H1 (cell line): ENCODE measurements around the gene FGF19. TPM values are rescaled to one million over a fixed set of nuclear protein-coding genes. Genes with fewer than 3 reads are reported as not detected.

Experiments
- CTCF ChIA-PET: fragments of 300-600 bp; sonication (Branson Sonifier 250); formaldehyde crosslinking; loops from one replicate; lab custom pipeline; 2021; ENCODE audit not compliant: partially characterized antibody; lab: Charles Lee
- POLR2A ChIA-PET: fragments of 300-600 bp; sonication (Branson Sonifier 250); formaldehyde crosslinking; loops from one replicate; lab custom pipeline; 2021; ENCODE audit warnings: inconsistent platforms; ENCODE audit not compliant: partially characterized antibody; lab: Charles Lee
- DNase-seq, 2 experiments: peaks; one replicate each; pipeline versions ENCODE4 v3.0.0 to v3.0.0-alpha.2; 2010 to 2022; ENCODE audit warnings: low spot score in 2 of 2, low read depth in 1 of 2, mixed read lengths in 1 of 2
- FAIRE-seq: peaks from 2 replicates; lab custom pipeline; 2011; peaks lifted over from hg19 to GRCh38; lab: Jason Lieb, UNC
- H2AFZ ChIP-seq: 2 replicates; pipeline ENCODE4 v1.8.1; 2012; ENCODE audit warnings: low read length, inconsistent platforms
- H2AK5ac ChIP-seq: 2 replicates; pipeline ENCODE4 v1.6.1; 2013; ENCODE audit warnings: low read depth, low read length
- H2BK120ac ChIP-seq: replicated peaks from 2 replicates; pipeline ENCODE3; 2013; ENCODE audit warnings: low read depth, low read length, inconsistent platforms
- H2BK12ac ChIP-seq: 2 replicates; pipeline ENCODE4 v1.6.1; 2013; ENCODE audit warnings: low read depth, low read length
- H2BK15ac ChIP-seq: 2 replicates; pipeline ENCODE4 v1.6.1; 2013; ENCODE audit warnings: low read length
- H2BK20ac ChIP-seq: 2 replicates; pipeline ENCODE4 v1.6.1; 2013; ENCODE audit warnings: low read length
- H2BK5ac ChIP-seq: 2 replicates; pipeline ENCODE4 v1.6.1; 2013; ENCODE audit warnings: low read depth, low read length
- H3K14ac ChIP-seq: 2 replicates; pipeline ENCODE4 v1.6.1; 2013; ENCODE audit warnings: inconsistent platforms; ENCODE audit not compliant: insufficient read length
- H3K18ac ChIP-seq: 2 replicates; pipeline ENCODE4 v1.6.1; 2013; ENCODE audit warnings: low read length; ENCODE audit errors: extremely low read depth
- H3K23ac ChIP-seq: 2 replicates; pipeline ENCODE4 v1.6.1; 2013; ENCODE audit warnings: inconsistent platforms; ENCODE audit not compliant: insufficient read length
- H3K23me2 ChIP-seq: 2 replicates; pipeline ENCODE4 v1.6.1; 2013; ENCODE audit warnings: low read depth, low read length
- H3K27ac ChIP-seq: 2 replicates; pipeline ENCODE4 v1.6.1; 2011; ENCODE audit warnings: low read depth, low read length, inconsistent platforms
- H3K27me3 ChIP-seq, 4 experiments: replicated peaks in 1 of 4; 1 replicate in 1 of 4; 2 replicates in 3 of 4; pipeline versions ENCODE4 v1.6.1 to v1.8.1; 2011 to 2013; ENCODE audit warnings: low read length in 3 of 4, mild to moderate bottlenecking in 3 of 4, inconsistent platforms in 2 of 4, mixed read lengths in 2 of 4, moderate library complexity in 1 of 4; ENCODE audit not compliant: control insufficient read depth in 3 of 4, insufficient read depth in 3 of 4; ENCODE audit errors: extremely low read depth in 1 of 4
- H3K36me3 ChIP-seq, 4 experiments: 2 replicates each; pipeline versions ENCODE4 v1.6.1 to v1.8.1; 2011 to 2013; ENCODE audit warnings: mild to moderate bottlenecking in 4 of 4, low read length in 3 of 4, moderate library complexity in 2 of 4, control low read depth in 1 of 4, inconsistent platforms in 1 of 4; ENCODE audit not compliant: insufficient read depth in 4 of 4, control insufficient read depth in 2 of 4
- H3K4ac ChIP-seq: replicated peaks from 2 replicates; pipeline ENCODE3; 2013; ENCODE audit warnings: low read length, low read depth, mixed read lengths, inconsistent platforms; ENCODE audit not compliant: insufficient read length
- H3K4me1 ChIP-seq, 4 experiments: replicated peaks in 1 of 4; 1 replicate in 1 of 4; 2 replicates in 3 of 4; pipeline versions ENCODE4 v1.6.1 to v1.8.1; 2011 to 2013; ENCODE audit warnings: low read length in 3 of 4, inconsistent platforms in 2 of 4, mixed read lengths in 1 of 4; ENCODE audit not compliant: insufficient read depth in 4 of 4, control insufficient read depth in 3 of 4
- H3K4me2 ChIP-seq, 2 experiments: 2 replicates each; pipeline versions ENCODE4 v1.6.1 to v1.8.1; 2011 to 2013; ENCODE audit warnings: low read depth in 2 of 2, low read length in 2 of 2, control low read depth in 1 of 2, inconsistent platforms in 1 of 2, mild to moderate bottlenecking in 1 of 2; ENCODE audit not compliant: insufficient read depth in 1 of 2
- H3K4me3 ChIP-seq, 4 experiments: fragments of 200-600, 300-600 bp in 1 of 4; sonication (generic), shearing (Covaris generic), sonication (Bioruptor Twin) in 1 of 4; 2 replicates each; pipeline versions ENCODE4 v1.5.1 to v1.8.1; 2011 to 2016; ENCODE audit warnings: low read length in 4 of 4, low read depth in 3 of 4, control low read depth in 2 of 4, inconsistent platforms in 2 of 4, mild to moderate bottlenecking in 2 of 4, mixed read lengths in 1 of 4, moderate library complexity in 1 of 4; ENCODE audit not compliant: insufficient read depth in 2 of 4; ENCODE audit errors: extremely low read depth in 1 of 4
- H3K56ac ChIP-seq: replicated peaks from 2 replicates; pipeline ENCODE3; 2013; ENCODE audit warnings: low read depth, mild to moderate bottlenecking, mixed read lengths, low read length, inconsistent platforms; ENCODE audit not compliant: insufficient read length
- H3K79me1 ChIP-seq: 2 replicates; pipeline ENCODE4 v1.6.1; 2013; ENCODE audit warnings: low read depth, low read length, control low read depth
- H3K79me2 ChIP-seq, 2 experiments: 2 replicates each; pipeline versions ENCODE4 v1.6.1 to v1.8.1; 2012 to 2013; ENCODE audit warnings: low read length in 2 of 2, mild to moderate bottlenecking in 2 of 2, inconsistent platforms in 1 of 2; ENCODE audit not compliant: insufficient read depth in 2 of 2, control insufficient read depth in 1 of 2
- H3K9ac ChIP-seq, 4 experiments: replicated peaks in 1 of 4; 1 replicate in 1 of 4; 2 replicates in 3 of 4; pipeline versions ENCODE4 v1.6.1 to v1.8.1; 2011 to 2013; ENCODE audit warnings: low read depth in 3 of 4, low read length in 3 of 4, control low read depth in 2 of 4, mild to moderate bottlenecking in 2 of 4, moderate library complexity in 2 of 4, inconsistent platforms in 1 of 4; ENCODE audit errors: extremely low read depth in 1 of 4
- H3K9me3 ChIP-seq, 2 experiments: 2 replicates each; pipeline versions ENCODE4 v1.6.1 to v1.8.1; 2012 to 2013; ENCODE audit warnings: mild to moderate bottlenecking in 2 of 2, moderate library complexity in 2 of 2, control low read depth in 1 of 2, inconsistent platforms in 1 of 2, low read depth in 1 of 2, low read length in 1 of 2, mixed read lengths in 1 of 2; ENCODE audit not compliant: insufficient read depth in 2 of 2
- H4K20me1 ChIP-seq, 2 experiments: replicated peaks in 1 of 2; 2 replicates each; pipeline versions ENCODE3 to v1.8.1; 2011 to 2013; ENCODE audit warnings: inconsistent platforms in 2 of 2, low read length in 2 of 2, mild to moderate bottlenecking in 1 of 2; ENCODE audit not compliant: insufficient read depth in 2 of 2, control insufficient read depth in 1 of 2
- H4K5ac ChIP-seq: 2 replicates; pipeline ENCODE4 v1.6.1; 2013; ENCODE audit warnings: low read length, low read depth, mixed read lengths, inconsistent platforms; ENCODE audit not compliant: insufficient read length
- H4K8ac ChIP-seq: 2 replicates; pipeline ENCODE4 v1.8.0; 2013; ENCODE audit warnings: mild to moderate bottlenecking, moderate library complexity, low read length, inconsistent platforms; ENCODE audit not compliant: insufficient read depth; ENCODE audit errors: extremely low read depth
- H4K91ac ChIP-seq: replicated peaks from 2 replicates; pipeline ENCODE3; 2013; ENCODE audit warnings: low read length, mixed read lengths, inconsistent platforms; ENCODE audit not compliant: insufficient read length
- BACH1 ChIP-seq: IDR thresholded peaks from 2 replicates; pipeline ENCODE4 v1.6.1; 2012; ENCODE audit warnings: low read length, improper control_type of control experiment
- CBX5 ChIP-seq: fragments of 300-800, 300-1000 bp; sonication (generic); IDR thresholded peaks from 2 replicates; pipeline ENCODE4 v1.7.1; 2016; ENCODE audit warnings: antibody characterized with exemption, low read length, low read depth
- RNF2 ChIP-seq: fragments of 200-900, 300-1000 bp; sonication (generic); IDR thresholded peaks from 2 replicates; pipeline ENCODE4 v1.7.1; 2016; ENCODE audit warnings: borderline replicate concordance, low read depth, mild to moderate bottlenecking, antibody characterized with exemption, low read length; ENCODE audit not compliant: poor library complexity, severe bottlenecking; ENCODE audit errors: missing control alignments
- SP2 ChIP-seq: IDR thresholded peaks from 2 replicates; pipeline ENCODE4 v1.6.1; 2012; ENCODE audit warnings: mild to moderate bottlenecking, low read length, inconsistent platforms
- SUZ12 ChIP-seq: fragments of 200-600 bp; sonication (generic); IDR thresholded peaks from 2 replicates; pipeline ENCODE4 v1.6.1; 2012; ENCODE audit warnings: mild to moderate bottlenecking, inconsistent platforms, low read length, moderate library complexity, mixed read lengths
- WGBS, 2 experiments: shearing (Covaris generic) in 1 of 2; methylation state at CpG; one replicate each; pipeline versions ENCODE4 v1.1.6 to v1.1.7; 2013 to 2015; ENCODE audit warnings: low lambda C conversion rate in 2 of 2, mixed read lengths in 2 of 2, inconsistent platforms in 1 of 2, low coverage in 1 of 2, missing lambda C conversion rate in 1 of 2; ENCODE audit not compliant: insufficient replicate concordance in 2 of 2, insufficient coverage in 1 of 2, insufficient read length in 1 of 2; ENCODE audit errors: extremely low coverage in 1 of 2, missing lambda C conversion rate in 1 of 2; 5-methylcytosine and 5-hydroxymethylcytosine counted together
- polyA plus RNA-seq, 7 experiments: library from polyadenylated mRNA; depleted of rRNA in 3 of 7; stranded (reverse) in 5 of 7; unstranded in 2 of 7; fragments of >200 nt in 5 of 7; fragments of 200-250 nt in 2 of 7; gene quantifications; 1 replicate in 5 of 7; 2 replicates in 1 of 7; 4 replicates in 1 of 7; pipeline versions ENCODE4 v1.2.1 to v1.2.3, GENCODE V29; 2011 to 2013; ENCODE audit warnings: missing spikeins in 2 of 7, mixed read lengths in 2 of 7
- total RNA-seq: library from RNA; stranded (reverse); fragmentation: NEBNext Ultra II Directional; extraction: Animal tissue kit (Norgen Biotek cat#: 25700); gene quantifications from 2 replicates; pipeline ENCODE4 v1.2.1, GENCODE V29; 2021

FGF19 gene
- total and polyA plus RNA-seq, 2 of the 8 experiments (the other 6 are each of a cell fraction or from before 2014, with no cell fraction given): 9.6 to 14.8 TPM

DNA sequence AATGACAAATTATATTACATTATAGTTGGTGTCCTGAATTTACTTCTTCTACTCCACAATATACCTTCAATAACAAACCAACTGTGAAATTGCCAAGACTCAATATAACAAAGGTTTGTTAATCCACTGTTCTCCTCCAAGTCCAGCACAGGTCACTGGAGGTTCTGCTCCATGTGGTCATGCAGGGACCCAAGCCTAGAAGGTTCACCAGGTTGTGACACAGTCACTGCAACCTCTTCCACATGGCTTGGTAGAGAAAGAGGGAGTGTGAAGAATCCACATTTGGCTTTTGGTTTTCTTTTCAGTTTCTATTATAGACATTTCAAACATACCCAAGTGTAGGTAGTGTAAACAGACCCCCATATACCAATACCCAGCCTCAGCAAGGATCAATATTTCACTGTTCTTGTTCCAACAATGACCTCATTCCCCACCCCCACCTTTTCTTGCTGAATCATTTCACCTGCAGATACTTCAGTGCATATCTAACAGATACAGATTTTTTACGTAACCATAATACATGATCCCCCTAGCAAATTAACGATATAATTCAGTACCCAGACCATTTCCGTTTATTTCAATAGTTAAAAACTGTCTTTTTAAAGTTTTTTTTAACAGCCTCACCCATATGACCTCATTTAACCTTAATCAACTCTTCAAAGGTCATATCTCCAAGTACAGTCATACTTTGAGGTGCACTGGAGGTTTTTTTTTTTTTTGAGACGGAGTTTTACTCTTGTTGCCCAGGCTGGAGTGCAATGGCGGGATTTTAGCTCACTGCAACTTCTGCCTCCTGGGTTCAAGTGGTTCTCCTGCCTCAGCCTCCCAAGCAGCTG, 14.1 kb downstream of the FGF19 start:
- no peak overlapping the region for H2BK15ac ChIP-seq
- no peak overlapping the region for H3K9ac ChIP-seq
- no peaks in the 10 kb centered on the region for H3K79me1 ChIP-seq
- no peak overlapping the region for H3K56ac ChIP-seq
- no peaks in the 10 kb centered on the region for H3K79me2 ChIP-seq
- CTCF ChIA-PET: interaction anchor here (0.9 to 1.0 kb wide), 2 partner anchors 20 to 23 kb away, joined by 3 read pairs; no protein-coding TSS in a partner anchor
- H4K91ac ChIP-seq: no peak overlapping the region
- no peak overlapping the region for H2BK120ac ChIP-seq
- TF ChIP-seq SP2 (no peak), CBX5 (no peak), SUZ12 (no peak), BACH1 (no peak), RNF2 (no peak)
- FAIRE-seq (no peak), DNase-seq (no peak)
- H3K23ac ChIP-seq: no peak overlapping the region
- H3K4ac ChIP-seq: no peak overlapping the region
- H3K4me1 ChIP-seq: no peaks in the 10 kb centered on the region; a peak in 1 of 7 replicates
- H3K36me3 ChIP-seq: no peaks in the 10 kb centered on the region
- H4K8ac ChIP-seq: no peak overlapping the region; the same call in 1 of the 2 replicates
- H3K14ac ChIP-seq: no peak overlapping the region
- peaks cover 0 to 3% of the 10 kb centered on the region in 2 experiments; a peak in 1 of 4 replicates for H3K9me3 ChIP-seq
- H2AFZ ChIP-seq: no peak overlapping the region
- no peak overlapping the region; the same call in 1 of the 2 replicates for H2AK5ac ChIP-seq
- H2BK20ac ChIP-seq: no peak overlapping the region
- H3K4me3 ChIP-seq: no peak overlapping the region
- POLR2A ChIA-PET: interaction anchor here (1.0 to 1.3 kb wide), 3 partner anchors 12 to 15 kb away, joined by 3 to 4 read pairs (median 4); no protein-coding TSS in a partner anchor
- no peak overlapping the region for H3K4me2 ChIP-seq
- H2BK12ac ChIP-seq: no peak overlapping the region
- H3K18ac ChIP-seq: no peak overlapping the region
- H4K5ac ChIP-seq: no peak overlapping the region
- 95% methylated on average over 5 of the region's 5 CpGs; no CpG with 5 or more reads in 1 of the 2 experiments for WGBS, 2 experiments
- no peak overlapping the region for H3K27ac ChIP-seq
- peaks cover 0 to 6% (median 3%) of the 10 kb centered on the region in 4 experiments; a peak in 5 of 7 replicates for H3K27me3 ChIP-seq
- no peak overlapping the region for H2BK5ac ChIP-seq
- H4K20me1 ChIP-seq: no peaks in the 10 kb centered on the region
- H3K23me2 ChIP-seq: no peaks in the 10 kb centered on the region; the same call in 1 of the 2 replicates
